ENCODE data around the gene MYT1. TPM values are rescaled to one million over a fixed set of nuclear protein-coding genes. Genes with fewer than 3 reads are reported as not detected.

Gene MYT1
- total RNA-seq, 1 donor from 2014 or later = not detected

- no peak for DNase-seq (ENCODE audit: low read depth)
- H3K36me3 ChIP-seq (ENCODE audit: control insufficient read depth, insufficient read depth, low read length) = no peaks in the 10 kb centered on the region
- H3K4me3 ChIP-seq (ENCODE audit: low read depth, low read length) = no peak overlapping the region
- peaks cover 10% of the 10 kb centered on the region for H3K27me3 ChIP-seq (ENCODE audit: control insufficient read depth, insufficient read depth, low read length)
- TF ChIP-seq CTCF (IDR thresholded peaks at IDR 0.05; ENCODE audit: insufficient read depth, low read length, severe bottlenecking) = no peak
- FAIRE-seq = no peak
These were observed 4.1 kb upstream of the MYT1 start for GRCh38 chr20:64160118-64160517.

- FAIRE-seq (no peak), DNase-seq (ENCODE audit: low read depth) (no peak)
- Histone ChIP-seq H3K4me3 (ENCODE audit: low read depth, low read length) (no peak overlapping the region), H3K27me3 (ENCODE audit: control insufficient read depth, insufficient read depth, low read length) (peaks cover 10% of the 10 kb centered on the region), H3K36me3 (ENCODE audit: control insufficient read depth, insufficient read depth, low read length) (no peaks in the 10 kb centered on the region)
- no peak for TF ChIP-seq CTCF (IDR thresholded peaks at IDR 0.05; ENCODE audit: insufficient read depth, low read length, severe bottlenecking)
These were observed 3.5 kb upstream of the MYT1 start for GRCh38 chr20:64160526-64161355.

- DNase-seq (ENCODE audit: low read depth) (peak; percentile 32), FAIRE-seq (no peak)
- H3K4me3 ChIP-seq (ENCODE audit: low read depth, low read length) = no peak overlapping the region
These were observed 2.7 kb upstream of the MYT1 start for GRCh38 chr20:64161356-64162238.

GRCh38 chr20:64162239-64162910, 1.9 kb upstream of the MYT1 start:
- TF ChIP-seq CTCF (IDR thresholded peaks at IDR 0.05; ENCODE audit: insufficient read depth, low read length, severe bottlenecking) = no peak
- Histone ChIP-seq H3K36me3 (ENCODE audit: control insufficient read depth, insufficient read depth, low read length) (no peaks in the 10 kb centered on the region), H3K27me3 (ENCODE audit: control insufficient read depth, insufficient read depth, low read length) (peaks cover 13% of the 10 kb centered on the region), H3K4me3 (ENCODE audit: low read depth, low read length) (no peak overlapping the region)
- FAIRE-seq (no peak), DNase-seq (ENCODE audit: low read depth) (no peak)

More at GRCh38 chr20:64161356-64162238, 2.7 kb upstream of the MYT1 start:
- no peaks in the 10 kb centered on the region for H3K36me3 ChIP-seq (ENCODE audit: control insufficient read depth, insufficient read depth, low read length)
- peaks cover 13% of the 10 kb centered on the region for H3K27me3 ChIP-seq (ENCODE audit: control insufficient read depth, insufficient read depth, low read length)
- TF ChIP-seq CTCF (IDR thresholded peaks at IDR 0.05; ENCODE audit: insufficient read depth, low read length, severe bottlenecking) = no peak

- FAIRE-seq = no peak
- H3K4me3 ChIP-seq (ENCODE audit: low read depth, low read length) = no peak overlapping the region
- no peaks in the 10 kb centered on the region for H3K36me3 ChIP-seq (ENCODE audit: control insufficient read depth, insufficient read depth, low read length)
- peaks cover 13% of the 10 kb centered on the region for H3K27me3 ChIP-seq (ENCODE audit: control insufficient read depth, insufficient read depth, low read length)
- TF ChIP-seq CTCF (IDR thresholded peaks at IDR 0.05; ENCODE audit: insufficient read depth, low read length, severe bottlenecking) = no peak
- no peak for DNase-seq (ENCODE audit: low read depth)
These were observed 503 bp upstream of the MYT1 start for GRCh38 chr20:64163776-64164122.
